ENCODE measurements around the gene BMF. TPM values are rescaled to one million over a fixed set of nuclear protein-coding genes. Genes with fewer than 3 reads are reported as not detected.

Gene BMF
- total and polyA plus RNA-seq, 2 of the 4 experiments (the other 2 are of a cell fraction) = 2.4 to 2.9 TPM

GRCh38 chr15:40114218-40114617 is 5.5 kb upstream of the BMF start:
- no peak overlapping the region for H3K4me2 ChIP-seq (ENCODE audit: low read depth, low read length)
- peaks cover 26% of the 10 kb centered on the region for H3K27me3 ChIP-seq (ENCODE audit: control insufficient read depth, insufficient read depth, low read length)
- H2BK120ac ChIP-seq (ENCODE audit: low read depth, low read length) = no peak overlapping the region
- no peaks in the 10 kb centered on the region; the same call in 1 of the 2 replicates for H3K9me1 ChIP-seq (ENCODE audit: insufficient read depth, low read length)
- no peak overlapping the region for H4K5ac ChIP-seq (ENCODE audit: low read depth, low read length)
- dilution Hi-C loops (cut with HindIII; ENCODE audit: low sequenced_read_pairs, unreplicated experiment) (no loop called here), intact Hi-C loops (cut with micrococcal nuclease) (no loop called here), in situ Hi-C loops (cut with MboI; ENCODE audit: low sequenced_read_pairs) (no loop called here)
- POLR2A ChIA-PET (ENCODE audit: unreplicated experiment) = no interaction called here
- H3K9ac ChIP-seq (ENCODE audit: low read depth, low read length) = no peak overlapping the region
- H3K27ac ChIP-seq (ENCODE audit: insufficient read depth, low read length) = no peak overlapping the region
- no peak overlapping the region for H2AFZ ChIP-seq (replicated peaks; ENCODE audit: low read length, poor library complexity)
- no peak overlapping the region for H4K8ac ChIP-seq (ENCODE audit: low read depth in 2 of 2, low read length in 2 of 2)
- no peak overlapping the region for H3K56ac ChIP-seq (ENCODE audit: extremely low read depth, insufficient read depth, low read length)
- H3K4me3 ChIP-seq (ENCODE audit: insufficient read depth, low read depth, low read length) = no peak overlapping the region
- H4K91ac ChIP-seq (ENCODE audit: insufficient read depth, low read depth, low read length) = no peak overlapping the region
- BruUV-seq (replicated peaks) = no TSS peak
- TF ChIP-seq BHLHE40 (IDR thresholded peaks at IDR 0.05; ENCODE audit: low read depth, low read length) (no peak), POLR2A (IDR thresholded peaks at IDR 0.05; ENCODE audit: low read depth, low read length) (no peak), USF2 (IDR thresholded peaks at IDR 0.05; ENCODE audit: low read depth, low read length) (no peak), NFE2L2 (IDR thresholded peaks at IDR 0.05; ENCODE audit: low read depth, low read length) (no peak), CTCF (conservative IDR thresholded peaks at IDR 0.05; ENCODE audit: low read depth, low read length) (no peak), RCOR1 (IDR thresholded peaks at IDR 0.05; ENCODE audit: insufficient replicate concordance, low read length) (no peak), MAZ (IDR thresholded peaks at IDR 0.05; ENCODE audit: borderline replicate concordance, low read depth, low read length) (no peak), CHD1 (IDR thresholded peaks at IDR 0.05; ENCODE audit: low read depth, low read length) (no peak), CEBPB (IDR thresholded peaks at IDR 0.05; ENCODE audit: low read depth, low read length) (no peak), MAFK (IDR thresholded peaks at IDR 0.05; ENCODE audit: low read depth, low read length) (no peak), MXI1 (IDR thresholded peaks at IDR 0.05; ENCODE audit: borderline replicate concordance, low read depth, low read length) (no peak), SMC3 (IDR thresholded peaks at IDR 0.05; ENCODE audit: low read depth, low read length) (no peak), RAD21 (IDR thresholded peaks at IDR 0.05; ENCODE audit: low read length) (no peak), FOS (IDR thresholded peaks at IDR 0.05; ENCODE audit: low read depth, low read length) (no peak), RFX5 (IDR thresholded peaks at IDR 0.05; ENCODE audit: low read depth, low read length) (no peak), ELK1 (IDR thresholded peaks at IDR 0.05; ENCODE audit: borderline replicate concordance, low read depth, low read length) (no peak)
- no peak overlapping the region for H3K14ac ChIP-seq (replicated peaks; ENCODE audit: low read depth, low read length)
- no peak overlapping the region for H3K23ac ChIP-seq (ENCODE audit: low read depth, low read length)
- no peak overlapping the region for H2AK5ac ChIP-seq (ENCODE audit: low read depth, low read length)
- H3K79me1 ChIP-seq (ENCODE audit: low read depth in 1 of 2, low read length in 2 of 2) = no peaks in the 10 kb centered on the region
- no peak for DNase-seq
- no peaks in the 10 kb centered on the region for H3K36me3 ChIP-seq (ENCODE audit: control insufficient read depth, insufficient read depth, low read length)
- no peak overlapping the region for H2BK5ac ChIP-seq (ENCODE audit: low read depth, low read length, poor library complexity, severe bottlenecking)
- H3K4me1 ChIP-seq (ENCODE audit: control insufficient read depth, insufficient read depth, low read length) = peaks cover 2% of the 10 kb centered on the region; the same call in 1 of the 2 replicates
- no peak overlapping the region for H2BK15ac ChIP-seq (ENCODE audit: low read depth, low read length)
- H2AK9ac ChIP-seq (replicated peaks; ENCODE audit: low read depth, low read length, poor library complexity) = no peak overlapping the region
- no peak for ATAC-seq (ENCODE audit: low read depth)
- no peak overlapping the region for H2BK20ac ChIP-seq (ENCODE audit: low read depth, low read length)
- no peak overlapping the region for H3K18ac ChIP-seq (ENCODE audit: low read depth, low read length)
- CTCF ChIA-PET = interaction anchor here (0.6 to 1.2 kb wide), 3 partner anchors 9 to 22 kb away, joined by 3 to 14 read pairs (median 3); no protein-coding TSS in a partner anchor
- H3K4ac ChIP-seq (ENCODE audit: low read depth, low read length) = no peak overlapping the region
- no peaks in the 10 kb centered on the region for H4K20me1 ChIP-seq (ENCODE audit: insufficient read depth, low read length)
- H3K9me3 ChIP-seq (ENCODE audit: control insufficient read depth, insufficient read depth, low read length) = no peaks in the 10 kb centered on the region
- no CpG with 5 or more reads among the region's 2 CpGs for WGBS, 2 experiments (ENCODE audit: extremely low coverage in 2 of 2, insufficient read length in 1 of 2)
